GM19035 (cell line): Measurements from ENCODE around the gene LYZ.
A peak's percentile ranks its signal among the peaks of the same experiment; 100 is the strongest.
"Not testable (repeated sequence)": the region's sequence is repeated elsewhere in the genome, so short reads cannot be mapped to it uniquely, and the experiment has no call there.

ENCODE experiments used
- ATAC-seq: cut with Tn5 transposase; IDR thresholded peaks from one replicate; pipeline ENCODE4 v1.9.1; 2021; ENCODE audit not compliant: unreplicated experiment

The LYZ gene

DNA sequence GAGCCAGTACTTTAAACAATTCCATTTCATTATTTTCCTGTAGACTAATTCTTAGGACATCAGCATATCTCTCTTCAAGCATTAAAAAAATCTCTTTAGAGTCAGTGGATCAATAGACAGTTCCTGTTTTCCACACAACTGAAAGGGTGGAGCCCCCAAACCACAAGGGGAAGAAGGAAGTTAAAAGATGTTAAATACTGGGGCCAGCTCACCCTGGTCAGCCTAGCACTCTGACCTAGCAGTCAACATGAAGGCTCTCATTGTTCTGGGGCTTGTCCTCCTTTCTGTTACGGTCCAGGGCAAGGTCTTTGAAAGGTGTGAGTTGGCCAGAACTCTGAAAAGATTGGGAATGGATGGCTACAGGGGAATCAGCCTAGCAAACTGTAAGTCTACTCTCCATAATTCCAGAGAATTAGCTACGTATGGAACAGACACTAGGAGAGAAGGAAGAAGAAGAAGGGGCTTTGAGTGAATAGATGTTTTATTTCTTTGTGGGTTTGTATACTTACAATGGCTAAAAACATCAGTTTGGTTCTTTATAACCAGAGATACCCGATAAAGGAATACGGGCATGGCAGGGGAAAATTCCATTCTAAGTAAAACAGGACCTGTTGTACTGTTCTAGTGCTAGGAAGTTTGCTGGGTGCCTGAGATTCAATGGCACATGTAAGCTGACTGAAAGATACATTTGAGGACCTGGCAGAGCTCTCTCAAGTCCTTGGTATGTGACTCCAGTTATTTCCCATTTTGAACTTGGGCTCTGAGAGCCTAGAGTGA, at the start of gene LYZ:
Gene LYZ, plus strand, starts transcription at position 220 of the 777 bp plus-strand sequence. Its CDS starts 28 bp downstream, at position 248.
- no peak for ATAC-seq

DNA sequence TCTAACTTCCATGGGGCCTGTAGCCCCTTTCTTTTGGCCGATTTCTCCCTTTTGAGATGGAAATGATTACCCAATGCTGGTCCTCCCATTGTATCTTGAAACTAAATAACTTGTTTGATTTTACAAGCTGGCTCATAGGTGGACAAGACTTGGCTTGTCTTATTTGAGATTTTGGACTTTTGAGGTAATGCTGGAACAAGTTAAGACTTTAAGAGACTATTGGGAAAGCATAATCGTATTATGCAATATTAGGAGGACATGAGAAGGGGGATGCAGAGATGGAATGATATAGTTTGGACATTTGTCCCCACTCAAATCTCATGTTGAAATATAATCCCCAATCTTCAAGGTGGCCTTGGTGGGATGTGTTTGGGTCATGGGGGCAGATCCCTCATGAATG, 49.2 kb upstream of the LYZ start:
- no peak for ATAC-seq

DNA sequence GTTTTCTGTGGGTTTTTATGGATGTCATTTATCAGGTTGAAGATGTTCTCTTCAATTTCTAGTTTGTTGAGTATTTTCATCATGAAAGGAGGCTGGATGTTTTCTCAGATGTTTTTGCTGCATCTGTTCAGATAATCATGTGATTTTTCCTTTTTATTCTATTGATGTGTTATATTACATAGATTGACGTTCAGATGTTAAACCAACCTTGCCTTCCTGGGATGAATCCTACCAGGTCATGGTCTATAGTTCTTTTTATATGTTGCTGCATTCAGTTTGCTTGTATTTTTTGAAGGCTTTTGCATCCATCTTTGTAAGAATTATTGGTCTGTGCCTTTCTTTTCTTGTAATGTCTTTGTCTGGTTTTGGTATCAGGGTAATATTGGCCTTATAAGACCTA, 43.9 kb upstream of the LYZ start:
- no peak for ATAC-seq

DNA sequence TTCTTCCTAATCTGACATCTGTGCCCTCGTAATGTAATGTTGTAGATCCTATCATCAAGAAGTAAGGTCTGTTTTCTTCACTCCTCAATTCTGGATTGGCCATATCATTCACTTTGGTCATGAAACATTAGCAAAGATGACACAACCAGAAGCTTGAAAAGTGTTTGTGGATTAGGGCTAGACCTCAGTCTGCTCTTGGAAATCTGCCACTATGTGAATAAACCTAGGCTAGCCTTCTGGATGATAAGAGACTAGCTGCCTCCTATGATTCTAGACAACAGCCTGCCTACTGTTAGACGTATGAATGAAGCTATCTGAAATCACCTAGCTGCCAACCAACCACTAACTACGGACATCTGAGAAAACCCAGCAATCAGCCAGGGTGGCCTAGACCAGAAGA, 38.7 kb upstream of the LYZ start:
- ATAC-seq = no peak

DNA sequence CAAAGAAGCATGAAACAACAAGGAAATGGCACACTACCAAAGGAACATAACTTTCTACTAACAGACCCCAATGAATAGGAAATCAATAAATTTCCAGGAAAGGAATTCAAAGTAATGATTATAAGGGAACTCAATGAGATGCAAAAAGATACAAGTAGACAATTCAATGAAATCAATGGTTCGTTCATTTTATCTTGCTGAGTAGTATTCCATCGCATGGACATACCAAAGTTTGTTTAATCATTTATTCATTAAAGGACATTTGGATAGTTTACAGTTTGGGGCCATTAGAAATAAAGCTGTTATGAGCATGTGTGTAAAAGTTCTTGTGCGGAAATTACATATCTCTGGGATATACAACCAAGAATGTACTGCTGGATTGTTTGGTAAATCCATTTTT, 35.0 kb upstream of the LYZ start:
- ATAC-seq = no peak

DNA sequence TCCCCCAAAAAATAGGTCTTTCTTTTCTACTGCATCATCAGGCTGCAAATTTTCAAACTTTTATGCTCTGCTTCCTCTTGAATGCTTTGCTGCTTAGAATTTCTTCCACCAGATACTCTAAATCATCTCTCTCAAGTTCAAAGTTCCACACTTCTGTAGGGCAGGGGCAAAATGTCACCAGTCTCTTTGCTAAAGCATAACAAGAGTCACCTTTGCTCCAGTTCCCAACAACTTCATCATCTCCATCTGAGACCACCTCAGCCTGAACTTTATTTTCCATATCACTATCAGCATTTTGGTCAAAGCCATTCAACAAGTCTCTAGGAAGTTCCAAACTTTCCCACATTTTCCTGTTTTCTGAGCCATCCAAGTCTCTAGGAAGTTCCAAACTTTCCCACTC, 31.4 kb upstream of the LYZ start:
- not testable (repeated sequence) for ATAC-seq

DNA sequence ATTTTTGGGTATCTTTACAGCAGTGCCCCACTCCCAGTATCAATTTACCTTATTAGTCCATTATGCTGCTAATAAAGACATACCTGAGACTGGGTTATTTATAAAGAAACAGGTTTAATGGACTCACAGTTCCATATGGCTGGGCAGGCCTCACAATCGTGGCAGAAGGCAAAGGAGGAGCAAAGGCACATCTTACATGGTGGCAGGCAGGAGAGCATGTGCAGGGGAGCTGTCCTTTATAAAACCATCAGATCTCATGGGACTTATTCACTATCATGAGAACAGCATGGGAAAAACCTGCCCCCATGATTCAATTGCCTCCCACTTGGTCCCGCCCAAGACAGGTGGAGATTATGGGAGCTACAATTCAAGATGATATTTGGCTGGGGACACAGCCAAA, 30.9 kb upstream of the LYZ start:
- ATAC-seq = not testable (repeated sequence)

DNA sequence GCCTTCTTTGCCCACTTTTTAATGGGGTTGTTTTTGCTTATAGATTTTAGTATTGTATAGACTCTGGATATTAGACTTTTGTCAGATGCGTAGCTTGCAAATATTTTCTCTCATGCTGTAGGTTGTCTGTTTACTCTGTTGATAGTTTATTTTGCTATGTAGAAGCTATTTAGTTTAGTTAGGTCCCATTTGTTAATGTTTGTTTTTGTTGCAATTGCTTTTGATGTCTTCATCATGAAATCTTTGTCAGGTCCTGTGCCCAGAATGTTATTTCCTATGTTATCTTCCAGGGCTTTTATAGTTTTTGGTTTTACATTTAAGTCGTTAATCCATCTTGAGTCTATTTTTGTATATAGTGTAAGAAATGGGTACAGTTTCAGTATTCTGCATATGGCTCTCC, 30.0 kb upstream of the LYZ start:
- ATAC-seq = no peak

DNA sequence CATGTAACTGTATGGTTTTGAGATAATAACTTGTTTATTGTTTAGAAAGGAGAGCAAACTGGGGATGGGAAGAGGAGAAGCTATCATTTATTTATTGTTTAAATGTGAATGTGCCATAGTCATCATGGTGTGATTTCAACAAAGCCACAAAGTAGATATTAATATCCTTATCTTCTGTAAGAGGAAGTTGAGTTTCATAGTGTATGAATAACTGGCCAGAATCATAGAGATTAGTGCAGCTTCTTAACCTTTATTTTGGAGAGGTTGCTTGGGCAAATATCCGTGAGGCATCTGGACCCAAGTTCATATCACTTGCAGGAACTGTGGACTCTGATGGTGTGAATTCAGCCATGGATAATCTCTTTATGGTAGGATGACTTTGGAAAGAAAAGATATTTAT, 26.8 kb upstream of the LYZ start:
- no peak for ATAC-seq

DNA sequence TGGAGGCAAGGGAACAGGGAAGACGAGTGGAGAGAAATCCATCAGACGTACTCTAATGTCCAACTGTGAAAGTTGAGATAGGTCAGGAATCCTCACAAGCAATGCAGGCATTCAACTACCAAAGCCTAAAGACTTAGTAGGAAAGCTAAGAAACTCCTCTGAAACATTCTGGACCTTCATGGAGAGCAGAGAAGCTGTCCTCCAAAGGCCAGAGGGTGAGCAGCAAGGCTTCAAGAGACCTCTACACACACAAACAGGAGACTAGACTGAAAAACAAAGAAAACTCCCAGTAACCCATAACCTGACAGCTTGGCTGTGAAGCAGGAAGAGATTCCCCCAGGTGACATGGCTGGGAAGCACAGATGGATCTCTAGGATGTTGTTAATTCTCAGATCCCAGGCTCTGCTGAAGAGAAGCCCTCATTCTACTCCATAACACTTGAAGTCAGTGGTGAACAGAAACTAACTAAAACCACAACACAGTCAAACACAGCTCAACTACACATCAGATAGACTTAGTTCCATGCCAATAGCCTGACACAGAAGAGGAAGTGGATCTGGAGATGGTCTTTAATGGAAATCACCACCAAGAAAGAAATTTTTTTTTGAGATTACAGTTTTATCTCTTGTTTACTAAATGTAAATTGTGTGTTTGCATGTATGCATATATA, 23.2 kb upstream of the LYZ start:
- peak; percentile 81 for ATAC-seq

DNA sequence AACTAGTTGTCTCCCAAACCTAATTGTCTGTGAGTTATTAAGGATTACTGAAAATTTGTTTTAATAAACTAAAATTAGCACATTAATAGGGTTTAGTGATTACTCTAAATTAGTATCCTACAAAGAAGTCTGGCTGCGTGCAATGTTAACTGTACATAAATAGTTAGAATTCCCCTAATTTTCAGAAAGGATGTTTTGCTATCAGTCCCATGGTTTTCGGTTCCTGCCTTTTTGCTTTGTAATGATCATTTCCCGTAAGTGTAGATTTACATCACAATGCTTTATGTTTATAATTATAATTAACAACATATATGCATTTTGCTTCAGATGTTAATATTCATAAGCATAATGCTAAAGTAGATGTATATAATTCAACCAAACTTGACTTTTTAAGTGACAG, 19.8 kb upstream of the LYZ start:
- ATAC-seq = no peak

DNA sequence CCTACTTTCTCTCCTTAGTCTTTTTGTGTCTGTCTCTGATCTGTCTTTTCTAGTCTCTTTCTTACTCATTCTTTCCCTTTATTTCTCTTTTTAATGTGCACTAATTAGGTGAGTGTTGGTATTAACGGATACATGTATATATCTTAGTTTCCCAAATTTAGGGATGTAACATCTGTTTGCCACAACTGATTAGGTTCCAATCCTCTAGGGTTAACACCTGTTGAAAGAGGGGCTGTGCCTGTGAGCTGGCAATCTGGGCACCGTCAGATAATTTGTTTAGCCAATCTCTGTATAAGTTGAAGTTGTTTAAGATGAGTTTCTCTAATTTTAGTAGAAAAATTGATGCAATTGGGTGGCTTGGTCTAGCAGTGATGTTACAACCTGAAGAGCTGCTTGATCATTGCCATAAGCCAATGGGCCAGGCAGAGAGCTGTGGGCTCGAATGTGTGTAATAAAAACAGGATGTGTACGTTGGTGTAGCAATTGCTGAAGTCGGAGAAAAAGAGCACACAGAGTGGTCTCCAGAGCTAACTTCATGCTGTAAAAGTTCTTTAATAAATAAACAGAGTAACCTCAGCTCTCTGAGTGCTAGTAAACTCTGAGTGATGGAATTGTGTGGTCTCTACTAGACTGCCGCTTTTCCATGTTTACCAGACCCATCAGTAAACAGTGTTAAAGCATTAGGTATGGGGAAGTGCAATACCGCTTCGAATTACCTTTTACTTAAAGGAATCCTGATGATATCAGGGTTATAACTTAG, 18.3 kb upstream of the LYZ start:
- no peak for ATAC-seq

DNA sequence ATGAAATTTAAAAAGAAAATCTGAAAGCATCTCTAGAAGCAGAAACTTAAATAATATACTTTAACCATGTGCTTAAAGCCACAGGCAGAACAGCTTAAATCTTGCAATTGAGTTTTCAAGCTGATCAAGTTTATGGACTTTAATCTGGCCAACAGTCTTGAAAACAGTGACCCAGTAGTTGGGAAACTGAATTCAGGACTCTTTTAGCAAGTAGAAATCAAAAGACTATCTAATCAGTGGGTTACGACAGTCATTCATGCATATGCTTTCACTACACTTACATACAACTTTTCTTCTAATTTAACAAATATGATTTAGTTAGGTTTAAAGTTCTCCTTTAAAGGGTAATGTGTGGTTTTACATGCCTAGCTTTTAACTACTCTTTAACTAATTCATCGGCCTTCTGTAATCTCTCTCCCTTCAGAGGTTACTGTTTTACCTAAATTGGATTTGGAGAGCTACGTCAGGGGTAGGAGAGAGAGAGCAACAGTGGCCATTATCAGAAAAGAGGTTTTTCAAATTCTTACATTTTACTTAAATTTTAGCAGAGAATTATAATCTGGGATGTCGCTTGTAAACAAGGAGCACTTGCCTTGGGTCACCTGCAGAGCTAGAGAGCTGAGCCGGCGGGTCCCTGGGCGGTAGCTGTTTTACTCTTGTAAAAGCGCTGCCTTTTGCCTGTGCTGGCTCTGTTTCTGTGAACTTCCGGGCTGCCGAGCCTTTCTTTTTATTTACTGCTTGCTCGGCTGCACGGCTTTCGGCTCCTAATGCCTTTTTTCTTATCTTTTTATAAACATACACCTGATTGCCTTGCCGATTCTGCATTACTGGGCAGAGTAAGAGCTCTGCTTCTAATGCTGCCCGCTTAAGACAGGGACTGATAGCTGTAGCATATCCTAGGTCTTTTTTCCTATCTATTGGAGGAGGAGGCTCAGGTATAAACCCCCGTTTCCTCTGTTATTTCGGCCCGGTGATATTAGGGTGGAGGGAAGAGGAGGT, 17.4 kb upstream of the LYZ start:
- peak; percentile 84 for ATAC-seq

DNA sequence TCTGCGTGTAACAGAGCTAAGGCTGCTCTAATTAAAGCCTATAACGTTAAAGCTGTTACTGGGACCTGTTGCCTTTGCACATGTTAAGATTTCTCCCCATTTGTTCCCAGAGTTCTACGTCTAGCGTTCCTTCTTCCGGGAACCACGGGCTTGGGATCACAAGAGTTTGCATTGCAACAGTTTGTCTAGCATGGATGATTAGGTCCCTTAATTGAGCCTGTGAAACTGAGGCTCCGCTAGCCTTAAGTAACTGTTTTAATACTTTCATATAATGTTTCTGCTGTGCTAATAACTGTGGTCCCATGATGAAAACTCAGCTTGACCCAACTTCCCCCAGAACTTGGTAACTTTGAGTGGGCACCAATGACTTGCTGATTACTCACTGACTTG, 16.7 kb upstream of the LYZ start:
- ATAC-seq = no peak

DNA sequence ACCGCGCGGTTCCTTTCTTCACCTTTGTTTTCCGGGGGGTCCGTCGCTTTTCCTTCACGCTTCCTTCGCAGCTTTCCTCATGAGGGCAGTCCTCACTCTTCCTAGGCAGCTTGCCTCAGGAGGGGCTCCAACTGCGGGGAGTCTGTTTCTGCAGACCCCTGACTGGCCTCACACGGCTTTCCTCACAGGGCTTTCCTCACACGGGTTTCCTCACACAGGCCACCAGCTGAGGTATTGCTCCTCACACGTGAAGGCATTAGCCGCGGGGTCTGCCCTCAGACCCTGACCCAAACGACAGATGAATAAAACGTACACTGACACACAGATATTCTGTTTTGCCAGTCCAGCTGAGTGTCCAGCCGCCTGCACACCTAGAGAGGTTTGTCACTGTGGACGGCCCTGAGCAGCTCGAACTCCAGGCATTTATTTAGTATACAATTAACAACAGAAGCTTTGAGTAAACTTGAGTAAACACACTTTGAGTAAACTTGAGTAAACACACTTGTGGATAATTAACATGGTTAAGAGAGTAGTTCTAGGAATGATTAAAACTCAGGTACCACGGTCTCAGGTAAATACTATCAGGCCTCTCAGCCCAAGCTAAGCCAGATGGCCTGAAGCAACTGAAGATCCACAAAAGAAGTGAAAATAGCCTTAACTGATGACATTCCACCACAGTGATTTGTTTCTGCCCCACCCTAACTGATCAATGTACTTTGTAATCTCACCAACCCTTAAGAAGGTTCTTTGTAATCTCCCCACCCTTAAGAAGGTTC, 16.1 kb upstream of the LYZ start:
- no peak for ATAC-seq

DNA sequence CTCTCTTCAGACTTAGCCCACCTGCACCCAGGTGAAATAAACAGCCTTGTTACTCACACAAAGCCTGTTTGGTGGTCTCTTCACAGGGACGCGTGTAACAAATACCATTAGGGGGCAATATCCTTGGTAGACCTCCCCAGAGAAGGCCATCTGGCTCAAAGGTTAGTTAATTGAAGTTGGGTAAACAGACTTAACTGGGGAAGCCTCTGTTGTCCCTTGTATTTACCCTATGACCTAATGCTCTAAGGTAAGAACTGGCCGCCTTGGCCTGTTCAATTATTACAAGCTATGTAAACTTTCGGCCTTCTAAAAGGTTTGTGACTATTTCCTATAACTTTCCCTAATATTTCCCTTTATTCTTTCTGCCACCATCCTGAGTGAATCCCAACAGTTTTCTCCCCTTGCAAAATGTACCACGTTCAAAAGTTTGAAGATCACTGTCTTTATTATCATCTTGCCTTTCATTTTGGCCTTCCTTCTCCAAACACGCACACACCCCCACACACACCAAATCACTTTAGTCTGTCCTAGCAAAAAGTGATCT, 15.3 kb upstream of the LYZ start:
- no peak for ATAC-seq

DNA sequence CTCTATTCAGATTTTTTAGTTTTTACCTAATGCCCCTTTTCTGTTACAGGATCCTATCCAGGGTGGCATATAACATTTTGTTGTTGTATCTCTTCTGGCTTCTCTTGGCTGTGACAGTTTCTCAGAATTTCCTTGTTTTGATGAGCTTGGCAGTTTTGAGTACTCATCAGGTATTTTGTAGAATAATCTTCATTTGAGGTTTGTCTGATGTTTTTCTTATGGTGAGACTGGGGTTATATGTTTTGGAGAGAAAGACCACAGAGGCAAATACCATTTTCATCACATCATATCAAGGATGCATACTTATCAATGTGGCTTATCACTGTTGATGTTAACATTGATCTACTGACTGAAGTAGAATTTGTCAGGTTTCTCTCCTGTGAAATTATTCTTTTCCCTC, 14.0 kb upstream of the LYZ start:
- no peak for ATAC-seq

DNA sequence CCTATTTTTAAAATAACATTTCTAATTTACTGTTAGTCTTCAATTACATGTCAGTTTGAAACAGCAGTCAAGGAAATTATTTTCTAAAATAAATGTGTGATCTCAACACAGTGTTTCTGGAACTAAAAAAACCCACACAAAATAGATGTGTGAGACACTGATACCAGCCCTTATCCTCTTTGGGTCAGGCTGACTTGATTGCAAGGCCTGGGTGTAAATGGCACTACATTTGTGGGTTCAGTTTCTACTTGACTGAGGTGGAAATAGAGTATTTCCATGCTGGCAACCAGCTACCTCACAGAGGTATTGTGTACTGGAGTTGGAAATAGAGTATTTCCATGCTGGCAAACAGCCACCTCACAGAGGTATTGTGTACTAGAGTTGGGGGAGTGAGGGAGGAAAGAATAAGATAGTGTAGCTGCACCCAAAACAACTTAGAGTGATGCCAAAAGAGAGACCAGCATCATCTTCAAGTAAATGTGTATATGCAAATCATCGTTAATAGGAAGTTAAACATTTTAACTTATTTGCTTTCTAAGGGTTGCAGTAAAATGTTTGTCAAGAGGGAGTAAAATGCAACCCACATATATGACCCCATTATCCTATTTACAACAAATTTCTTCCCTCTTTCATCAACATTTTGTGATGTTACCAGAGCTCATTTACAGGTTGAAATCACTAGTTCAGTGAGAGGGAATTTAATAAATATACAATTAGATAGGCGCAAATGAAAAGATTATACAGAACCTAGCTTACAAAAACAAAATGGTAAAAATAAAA, 10.7 kb upstream of the LYZ start:
- no peak for ATAC-seq
